GM23338 (cell line): ENCODE data around the gene FMC1. TPM values are rescaled to one million over a fixed set of nuclear protein-coding genes. Genes with fewer than 3 reads are reported as not detected.

ENCODE experiments used
- ATAC-seq: fragments of 200-7000 bp; cut with Tn5 transposase; 3 replicates; pipeline ENCODE4 v1.9.1; 2020
- DNase-seq: peaks from one replicate; pipeline ENCODE4 v3.0.0-alpha.2; 2015; ENCODE audit warnings: low spot score
- H2AFZ ChIP-seq: fragments of 200-600 bp; sonication (generic); 2 replicates; pipeline ENCODE4 v1.8.0; 2016; ENCODE audit warnings: antibody characterized with exemption, mild to moderate bottlenecking, moderate library complexity
- H3F3A ChIP-seq: fragments of 200-600 bp; sonication (generic); replicated peaks from 2 replicates; pipeline ENCODE4 v1.8.0; 2017; ENCODE audit warnings: antibody characterized with exemption, mixed run types, low read depth
- H3K27ac ChIP-seq: fragments of 200-600 bp; sonication (generic); 2 replicates; pipeline ENCODE4 v1.6.1; 2016; ENCODE audit warnings: low read depth
- H3K27me3 ChIP-seq: fragments of 200-600 bp; sonication (generic); 2 replicates; pipeline ENCODE4 v1.8.0; 2016; ENCODE audit warnings: mild to moderate bottlenecking, mixed run types, moderate library complexity; ENCODE audit not compliant: insufficient read depth
- H3K36me3 ChIP-seq: fragments of 200-600 bp; sonication (generic); 2 replicates; pipeline ENCODE4 v1.8.0; 2016; ENCODE audit warnings: mild to moderate bottlenecking; ENCODE audit not compliant: insufficient read depth
- H3K4me1 ChIP-seq: fragments of 200-600 bp; sonication (generic); 2 replicates; pipeline ENCODE4 v1.8.0; 2016; ENCODE audit warnings: mild to moderate bottlenecking, moderate library complexity; ENCODE audit not compliant: insufficient read depth
- H3K4me2 ChIP-seq: fragments of 200-600 bp; sonication (generic); 2 replicates; pipeline ENCODE4 v1.7.1; 2017; ENCODE audit warnings: mixed run types
- H3K4me3 ChIP-seq: fragments of 200-600 bp; sonication (generic); 2 replicates; pipeline ENCODE4 v1.6.1; 2016; ENCODE audit warnings: mixed run types
- H3K79me2 ChIP-seq: fragments of 200-600 bp; sonication (generic); replicated peaks from 2 replicates; pipeline ENCODE4 v1.8.0; 2017; ENCODE audit warnings: mild to moderate bottlenecking; ENCODE audit not compliant: insufficient read depth
- H3K9me2 ChIP-seq: fragments of 200-600 bp; sonication (generic); 2 replicates; pipeline ENCODE4 v1.8.0; 2017; ENCODE audit not compliant: insufficient read depth
- H4K20me1 ChIP-seq: fragments of 200-600 bp; sonication (generic); replicated peaks from 2 replicates; pipeline ENCODE4 v1.8.0; 2017; ENCODE audit warnings: mild to moderate bottlenecking; ENCODE audit not compliant: insufficient read depth
- H3K27ac Mint-ChIP-seq: 2 replicates; pipeline ENCODE4 v1.8.0; 2020; ENCODE audit warnings: inconsistent platforms, mild to moderate bottlenecking, moderate library complexity, mixed read lengths
- H3K27me3 Mint-ChIP-seq: 3 replicates; pipeline ENCODE4 v1.8.0; 2022; ENCODE audit warnings: low read depth, mild to moderate bottlenecking, moderate library complexity, mixed read lengths, inconsistent platforms; ENCODE audit not compliant: insufficient read depth, poor library complexity
- H3K36me3 Mint-ChIP-seq: 3 replicates; pipeline ENCODE4 v1.8.0; 2021; ENCODE audit warnings: low read depth, mild to moderate bottlenecking, inconsistent platforms, moderate library complexity, mixed read lengths
- H3K4me1 Mint-ChIP-seq: 3 replicates; pipeline ENCODE4 v1.8.0; 2020; ENCODE audit warnings: mild to moderate bottlenecking, inconsistent platforms, mixed read lengths
- H3K4me3 Mint-ChIP-seq: 3 replicates; pipeline ENCODE4 v1.8.0; 2021; ENCODE audit warnings: moderate library complexity, mild to moderate bottlenecking, inconsistent platforms, mixed read lengths
- H3K9me3 Mint-ChIP-seq: 3 replicates; pipeline ENCODE4 v1.8.0; 2020; ENCODE audit warnings: moderate library complexity, mild to moderate bottlenecking, inconsistent platforms, mixed read lengths
- CREB1 ChIP-seq: fragments of 250-450 bp; sonication (Bioruptor Pico); IDR thresholded peaks from 2 replicates; pipeline ENCODE4 v1.5.0; 2020; ENCODE audit warnings: low read depth, mild to moderate bottlenecking, moderate library complexity
- CTCF ChIP-seq, 2 experiments: fragments of 200-600 bp in 1 of 2; sonication (generic) in 1 of 2; conservative IDR thresholded peaks; 2 replicates each; pipeline versions ENCODE4 v1.5.1 to v1.6.1; 2016 to 2017; ENCODE audit warnings: antibody characterized with exemption in 2 of 2, low read depth in 2 of 2, mild to moderate bottlenecking in 2 of 2, moderate library complexity in 1 of 2
- EZH2 ChIP-seq: fragments of 200-600 bp; sonication (generic); IDR thresholded peaks from one replicate; pipeline ENCODE4 v1.8.0; 2017; ENCODE audit warnings: antibody characterized with exemption, mild to moderate bottlenecking, low read depth; ENCODE audit not compliant: unreplicated experiment
- EZH2phosphoT487 ChIP-seq: fragments of 200-600 bp; sonication (generic); IDR thresholded peaks from one replicate; pipeline ENCODE4 v1.8.1; 2018; ENCODE audit warnings: antibody characterized with exemption; ENCODE audit not compliant: unreplicated experiment
- JUNB ChIP-seq: IDR thresholded peaks from one replicate; pipeline ENCODE4 v1.6.1; 2016; ENCODE audit warnings: antibody characterized with exemption; ENCODE audit not compliant: unreplicated experiment
- NANOG ChIP-seq: IDR thresholded peaks from 2 replicates; pipeline ENCODE4 v1.6.1; 2016; ENCODE audit warnings: antibody characterized with exemption, borderline replicate concordance
- POLR2AphosphoS5 ChIP-seq: IDR thresholded peaks from 2 replicates; pipeline ENCODE4 v1.6.1; 2016; ENCODE audit warnings: antibody characterized with exemption, low read depth
- STAT1 ChIP-seq: IDR thresholded peaks from one replicate; pipeline ENCODE4 v1.6.1; 2016; ENCODE audit warnings: antibody characterized with exemption; ENCODE audit not compliant: unreplicated experiment
- ZNF114 ChIP-seq: fragments of 250-450 bp; sonication (Bioruptor Pico); IDR thresholded peaks from 2 replicates; pipeline ENCODE4 v1.5.0; 2020; ENCODE audit warnings: mild to moderate bottlenecking, moderate library complexity
- ZNF331 ChIP-seq: fragments of 250-450 bp; sonication (Bioruptor Pico); IDR thresholded peaks from 2 replicates; pipeline ENCODE4 v1.5.0; 2020; ENCODE audit warnings: low read depth, mild to moderate bottlenecking, moderate library complexity
- ZNF462 ChIP-seq: fragments of 250-450 bp; sonication (Bioruptor Pico); IDR thresholded peaks from 2 replicates; pipeline ENCODE4 v1.5.0; 2020; ENCODE audit warnings: mild to moderate bottlenecking, moderate library complexity
- polyA plus RNA-seq: library from polyadenylated mRNA; unstranded; fragments of >200 nt; fragmentation: Nextera tagmentation; extraction: Ambion mirVana; gene quantifications from 2 replicates; pipeline ENCODE4 v1.2.1, GENCODE V29; 2016
- total RNA-seq: library from RNA; depleted of rRNA; stranded (reverse); fragments of >200 nt; shearing (Covaris generic); gene quantifications from 2 replicates; pipeline ENCODE4 v1.2.3, GENCODE V29; 2014
- TF ChIP-seq, protein P1 (sequence below): IDR thresholded peaks from one replicate; pipeline ENCODE4 v1.6.1; 2018; ENCODE audit warnings: antibody characterized with exemption; ENCODE audit not compliant: unreplicated experiment
- TF ChIP-seq, protein P2 (sequence below): IDR thresholded peaks from 2 replicates; pipeline ENCODE4 v1.6.1; 2016; ENCODE audit warnings: antibody characterized with exemption

The FMC1 gene
- total and polyA plus RNA-seq, 2 experiments from 2014 or later, result 4.8 to 70.5 TPM

DNA sequence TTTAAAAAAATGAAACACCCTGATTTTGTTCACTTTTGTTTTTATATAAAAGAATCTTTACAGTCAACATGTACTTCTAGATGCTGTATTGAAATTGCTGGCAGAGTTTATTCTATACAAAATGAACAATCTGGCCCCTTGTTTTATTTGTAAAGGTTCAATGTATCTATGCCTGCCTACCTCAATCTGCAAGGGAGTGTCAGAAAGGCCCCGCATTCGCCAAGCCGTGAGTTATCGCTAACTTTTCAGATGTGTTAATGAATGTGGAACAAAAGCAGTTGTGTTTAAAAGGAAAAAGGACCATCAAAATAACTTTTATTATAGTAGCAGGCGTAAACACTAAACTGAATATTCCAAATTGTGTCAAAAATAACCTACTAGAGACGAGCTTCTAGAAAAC, 33.1 kb downstream of the FMC1 start:
- Histone ChIP-seq H3K27ac (no peak overlapping the region), H3F3A (0 out of 2 replicates have a peak, but pooled peaks cover 3% of the 10 kb centered on the region), H3K4me2 (no peak overlapping the region), H3K9me2 (no peaks in the 10 kb centered on the region), H3K36me3 (peaks cover 23% of the 10 kb centered on the region), H3K27me3 (no peaks in the 10 kb centered on the region), H2AFZ (no peak overlapping the region), H3K79me2 (peaks cover 90% of the 10 kb centered on the region), H3K4me3 (no peak overlapping the region), H3K4me1 (peaks cover 36% of the 10 kb centered on the region), H4K20me1 (peaks cover 27% of the 10 kb centered on the region)
- no peaks in the 10 kb centered on the region for H3K9me3 Mint-ChIP-seq
- H3K27ac Mint-ChIP-seq, result 0 out of 2 replicates have a peak overlapping the region, but pooled peaks have one; percentile 73
- ATAC-seq (no peak), DNase-seq (no peak)
- TF ChIP-seq EZH2phosphoT487 (no peak), EZH2 (no peak), CREB1 (CRISPR knock-in tag) (no peak), JUNB (no peak), ZNF114 (CRISPR knock-in tag) (no peak), POLR2AphosphoS5 (no peak), STAT1 (no peak), NANOG (no peak), ZNF462 (CRISPR knock-in tag) (no peak), ZNF331 (CRISPR knock-in tag) (no peak), CTCF (conservative IDR thresholded peaks at IDR 0.05; ENCODE audit: low read depth in 2 of 2) (no peak)
- TF ChIP-seq, protein P1, sequence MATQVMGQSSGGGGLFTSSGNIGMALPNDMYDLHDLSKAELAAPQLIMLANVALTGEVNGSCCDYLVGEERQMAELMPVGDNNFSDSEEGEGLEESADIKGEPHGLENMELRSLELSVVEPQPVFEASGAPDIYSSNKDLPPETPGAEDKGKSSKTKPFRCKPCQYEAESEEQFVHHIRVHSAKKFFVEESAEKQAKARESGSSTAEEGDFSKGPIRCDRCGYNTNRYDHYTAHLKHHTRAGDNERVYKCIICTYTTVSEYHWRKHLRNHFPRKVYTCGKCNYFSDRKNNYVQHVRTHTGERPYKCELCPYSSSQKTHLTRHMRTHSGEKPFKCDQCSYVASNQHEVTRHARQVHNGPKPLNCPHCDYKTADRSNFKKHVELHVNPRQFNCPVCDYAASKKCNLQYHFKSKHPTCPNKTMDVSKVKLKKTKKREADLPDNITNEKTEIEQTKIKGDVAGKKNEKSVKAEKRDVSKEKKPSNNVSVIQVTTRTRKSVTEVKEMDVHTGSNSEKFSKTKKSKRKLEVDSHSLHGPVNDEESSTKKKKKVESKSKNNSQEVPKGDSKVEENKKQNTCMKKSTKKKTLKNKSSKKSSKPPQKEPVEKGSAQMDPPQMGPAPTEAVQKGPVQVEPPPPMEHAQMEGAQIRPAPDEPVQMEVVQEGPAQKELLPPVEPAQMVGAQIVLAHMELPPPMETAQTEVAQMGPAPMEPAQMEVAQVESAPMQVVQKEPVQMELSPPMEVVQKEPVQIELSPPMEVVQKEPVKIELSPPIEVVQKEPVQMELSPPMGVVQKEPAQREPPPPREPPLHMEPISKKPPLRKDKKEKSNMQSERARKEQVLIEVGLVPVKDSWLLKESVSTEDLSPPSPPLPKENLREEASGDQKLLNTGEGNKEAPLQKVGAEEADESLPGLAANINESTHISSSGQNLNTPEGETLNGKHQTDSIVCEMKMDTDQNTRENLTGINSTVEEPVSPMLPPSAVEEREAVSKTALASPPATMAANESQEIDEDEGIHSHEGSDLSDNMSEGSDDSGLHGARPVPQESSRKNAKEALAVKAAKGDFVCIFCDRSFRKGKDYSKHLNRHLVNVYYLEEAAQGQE, result no peak
- TF ChIP-seq, protein P2, sequence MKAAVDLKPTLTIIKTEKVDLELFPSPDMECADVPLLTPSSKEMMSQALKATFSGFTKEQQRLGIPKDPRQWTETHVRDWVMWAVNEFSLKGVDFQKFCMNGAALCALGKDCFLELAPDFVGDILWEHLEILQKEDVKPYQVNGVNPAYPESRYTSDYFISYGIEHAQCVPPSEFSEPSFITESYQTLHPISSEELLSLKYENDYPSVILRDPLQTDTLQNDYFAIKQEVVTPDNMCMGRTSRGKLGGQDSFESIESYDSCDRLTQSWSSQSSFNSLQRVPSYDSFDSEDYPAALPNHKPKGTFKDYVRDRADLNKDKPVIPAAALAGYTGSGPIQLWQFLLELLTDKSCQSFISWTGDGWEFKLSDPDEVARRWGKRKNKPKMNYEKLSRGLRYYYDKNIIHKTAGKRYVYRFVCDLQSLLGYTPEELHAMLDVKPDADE, result no peak
- no peaks in the 10 kb centered on the region for H3K27me3 Mint-ChIP-seq
- H3K4me3 Mint-ChIP-seq, result no peak overlapping the region
- H3K36me3 Mint-ChIP-seq, result peaks cover 34% of the 10 kb centered on the region; the same call in 2 of the 3 replicates
- H3K4me1 Mint-ChIP-seq, result peaks cover 40% of the 10 kb centered on the region
